K562 (cell line): Measurements from ENCODE around the gene GSS. TPM values are rescaled to one million over a fixed set of nuclear protein-coding genes. Genes with fewer than 3 reads are reported as not detected.

Experiments used
- ASH1L ChIP-seq: fragments of 450-650 bp; IDR thresholded peaks from 2 replicates; pipeline ENCODE4 v1.6.1; 2018; ENCODE audit warnings: borderline replicate concordance, mild to moderate bottlenecking, low read depth; ENCODE audit not compliant: partially characterized antibody
- CAMTA2 ChIP-seq: fragments of 250-450 bp; sonication (Bioruptor Pico); conservative IDR thresholded peaks from 2 replicates; pipeline ENCODE4 v1.5.1; 2022
- CBFB ChIP-seq: sonication (generic); formaldehyde crosslinking; IDR thresholded peaks from 2 replicates; pipeline ENCODE4 v1.4.0; 2020; ENCODE audit warnings: mild to moderate bottlenecking, missing genetic modification reagents
- CSDE1 ChIP-seq, 2 experiments: fragments of 450-650 bp; IDR thresholded peaks; 2 replicates each; pipeline ENCODE4 v1.6.1; 2016; ENCODE audit warnings: mild to moderate bottlenecking in 1 of 2
- DIDO1 ChIP-seq: fragments of 450-650 bp; IDR thresholded peaks from 2 replicates; pipeline ENCODE4 v1.6.1; 2016; ENCODE audit warnings: low read depth, missing biosample characterization, missing genetic modification characterization
- EP300 ChIP-seq: IDR thresholded peaks from 2 replicates; pipeline ENCODE4 v1.6.1; 2012; ENCODE audit warnings: low read length, improper control_type of control experiment
- HEY1 ChIP-seq: fragments of 250-450 bp; sonication (Bioruptor Pico); IDR thresholded peaks from 2 replicates; pipeline ENCODE4 v1.5.0; 2020; ENCODE audit warnings: mild to moderate bottlenecking, moderate library complexity, borderline replicate concordance
- HNRNPLL ChIP-seq: fragments of 200-400 bp; formaldehyde crosslinking; IDR thresholded peaks from 2 replicates; pipeline ENCODE4 v1.6.1; 2017; ENCODE audit warnings: low read length, low read depth, mild to moderate bottlenecking; ENCODE audit not compliant: poor library complexity, severe bottlenecking
- MAFK ChIP-seq: IDR thresholded peaks from 2 replicates; pipeline ENCODE4 v1.6.1; 2011; ENCODE audit warnings: low read length, improper control_type of control experiment
- MXD1 ChIP-seq: fragments of 250-450 bp; sonication (Bioruptor Pico); IDR thresholded peaks from 2 replicates; pipeline ENCODE4 v1.8.0; 2021; ENCODE audit warnings: borderline replicate concordance, mild to moderate bottlenecking, moderate library complexity; ENCODE audit not compliant: poor library complexity, severe bottlenecking
- NCOA6 ChIP-seq: fragments of 450-650 bp; IDR thresholded peaks from 2 replicates; pipeline ENCODE4 v1.6.1; 2017; ENCODE audit warnings: mild to moderate bottlenecking
- NFIC ChIP-seq: fragments of 450-650 bp; IDR thresholded peaks from 2 replicates; pipeline ENCODE4 v1.6.1; 2017; ENCODE audit warnings: mild to moderate bottlenecking, inconsistent platforms
- NR2C2 ChIP-seq, 2 experiments: fragments of 200-800 bp in 1 of 2; sonication (Bioruptor generic) in 1 of 2; sonication (generic) in 1 of 2; formaldehyde crosslinking in 1 of 2; IDR thresholded peaks; 2 replicates each; pipeline versions ENCODE4 v1.6.1 to v1.8.0; 2016 to 2022; ENCODE audit warnings: mild to moderate bottlenecking in 1 of 2, missing compliant biosample characterization in 1 of 2, missing genetic modification characterization in 1 of 2, missing genetic modification reagents in 1 of 2
- NR2F6 ChIP-seq: fragments of 450-650 bp; formaldehyde crosslinking; IDR thresholded peaks from 2 replicates; pipeline ENCODE4 v1.4.0; 2020; ENCODE audit warnings: mild to moderate bottlenecking
- PHTF2 ChIP-seq: fragments of 250-450 bp; sonication (Bioruptor Pico); IDR thresholded peaks from 2 replicates; pipeline ENCODE4 v1.5.0; 2021; ENCODE audit warnings: mild to moderate bottlenecking
- TCF3 ChIP-seq: sonication (generic); formaldehyde crosslinking; IDR thresholded peaks from 2 replicates; pipeline ENCODE4 v1.4.0; 2020; ENCODE audit warnings: mild to moderate bottlenecking, missing genetic modification reagents
- TFAP4 ChIP-seq: sonication (generic); formaldehyde crosslinking; IDR thresholded peaks from 2 replicates; pipeline ENCODE4 v1.8.0; 2022; ENCODE audit warnings: missing genetic modification reagents, mild to moderate bottlenecking, moderate library complexity, borderline replicate concordance
- ZBTB26 ChIP-seq: fragments of 450-650 bp; formaldehyde crosslinking; IDR thresholded peaks from 2 replicates; pipeline ENCODE4 v1.4.0; 2022; ENCODE audit warnings: missing genetic modification characterization
- ZC3H4 ChIP-seq: sonication (generic); formaldehyde crosslinking; IDR thresholded peaks from 2 replicates; pipeline ENCODE4 v1.9.0; 2021; ENCODE audit warnings: missing genetic modification reagents, borderline replicate concordance
- ZNF12 ChIP-seq: sonication (generic); formaldehyde crosslinking; IDR thresholded peaks from 2 replicates; pipeline ENCODE4 v1.4.0; 2020; ENCODE audit warnings: mild to moderate bottlenecking, missing genetic modification reagents
- ZNF175 ChIP-seq: fragments of 200-800 bp; sonication (Bioruptor generic); IDR thresholded peaks from 2 replicates; pipeline ENCODE4 v1.6.1; 2016; ENCODE audit warnings: low read depth, mild to moderate bottlenecking, missing genetic modification characterization, missing compliant biosample characterization
- ZNF277 ChIP-seq: fragments of 250-450 bp; sonication (Bioruptor Pico); IDR thresholded peaks from 2 replicates; pipeline ENCODE4 v1.8.0; 2022; ENCODE audit warnings: inconsistent platforms, mild to moderate bottlenecking, moderate library complexity, borderline replicate concordance
- ZNF77 ChIP-seq: fragments of 250-450 bp; sonication (Bioruptor Pico); IDR thresholded peaks from 2 replicates; pipeline ENCODE4 v1.5.0; 2020
- ZZZ3 ChIP-seq: fragments of 450-650 bp; IDR thresholded peaks from 2 replicates; pipeline ENCODE4 v1.6.1; 2016; ENCODE audit warnings: antibody characterized with exemption, mild to moderate bottlenecking, moderate library complexity
- polyA plus RNA-seq, 8 experiments: library from polyadenylated mRNA; depleted of rRNA in 4 of 8; stranded (reverse) in 5 of 8; unstranded in 3 of 8; fragments of >200 nt; fragmentation: Nextera tagmentation in 2 of 8; fragmentation: Illumina TruSeq in 1 of 8; extraction: Ambion mirVana in 2 of 8; extraction: Trizol in 1 of 8; gene quantifications; 2 replicates each; pipeline versions ENCODE4 v1.2.1 to v1.2.3, GENCODE V29; 2011 to 2014; ENCODE audit warnings: inconsistent platforms in 1 of 8, missing spikeins in 1 of 8
- total RNA-seq, 7 experiments: library from RNA; depleted of rRNA in 6 of 7; stranded (reverse); fragments of >200 nt in 6 of 7; fragmentation: Illumina TruSeq in 2 of 7; extraction: Trizol in 2 of 7; gene quantifications; 2 replicates each; pipeline versions ENCODE4 v1.2.1 to v1.2.3, GENCODE V29; 2011 to 2021; ENCODE audit warnings: low replicate concordance in 1 of 7

GSS gene
- total and polyA plus RNA-seq, 9 of the 15 experiments (the other 6 are each of a cell fraction or from before 2014, with no cell fraction given) = 18.4 to 165 (median 89.4) TPM

GRCh38 chr20:34955231-34956040 is at the start of gene GSS, which contains the start of gene MYH7B (continued):
- TF ChIP-seq ZNF175 (CRISPR knock-in tag) = peak; percentile 62; the same call in 1 of the 2 replicates
- TF ChIP-seq ZNF77 = no peak
- TF ChIP-seq DIDO1 (tag) = no peak; the same call in 1 of the 2 replicates
- no peak for TF ChIP-seq MXD1 (CRISPR knock-in tag)
- TF ChIP-seq PHTF2 (CRISPR knock-in tag) = no peak
- no peak for TF ChIP-seq ZZZ3
- TF ChIP-seq NFIC = peak; percentile 16; the same call in 1 of the 2 replicates
- no peak for TF ChIP-seq ZC3H4 (CRISPR knock-in tag)
- no peak for TF ChIP-seq HEY1 (CRISPR knock-in tag)
- no peak for TF ChIP-seq MAFK
- TF ChIP-seq ZBTB26 (CRISPR knock-in tag) = no peak; the same call in 1 of the 2 replicates
- no peak for TF ChIP-seq CAMTA2
- TF ChIP-seq ZNF12 = peak; percentile 85
- TF ChIP-seq CSDE1 (IDR thresholded peaks at IDR 0.05) = no peak
- TF ChIP-seq NR2C2 (CRISPR knock-in tag; IDR thresholded peaks at IDR 0.05) = peak; percentile 62; the same call in 1 of the 2 replicates
- peak; percentile 66; the same call in 1 of the 2 replicates for TF ChIP-seq NR2C2 (tag; IDR thresholded peaks at IDR 0.05)
- peak; percentile 54; the same call in 1 of the 2 replicates for TF ChIP-seq CBFB
- TF ChIP-seq NCOA6 = no peak
- TF ChIP-seq ASH1L = no peak
- TF ChIP-seq TFAP4 (CRISPR knock-in tag) = peak; percentile 86
- no peak for TF ChIP-seq ZNF277 (CRISPR knock-in tag)
- no peak for TF ChIP-seq NR2F6 (CRISPR knock-in tag)
- TF ChIP-seq HNRNPLL = peak; percentile 80
- no peak for TF ChIP-seq EP300
- 0 out of 2 replicates have a peak, but pooled peaks have one; percentile 24 for TF ChIP-seq TCF3 (CRISPR knock-in tag)
